ENCODE data around the gene BMP5. TPM values are rescaled to one million over a fixed set of nuclear protein-coding genes. Genes with fewer than 3 reads are reported as not detected.
A peak's percentile ranks its signal among the peaks of the same experiment; 100 is the strongest.

Gene BMP5
- total and polyA plus RNA-seq, 2 donors (not counting 1 experiment from before 2014, with no cell fraction given), result 1.5 TPM; not detected in 1

DNA sequence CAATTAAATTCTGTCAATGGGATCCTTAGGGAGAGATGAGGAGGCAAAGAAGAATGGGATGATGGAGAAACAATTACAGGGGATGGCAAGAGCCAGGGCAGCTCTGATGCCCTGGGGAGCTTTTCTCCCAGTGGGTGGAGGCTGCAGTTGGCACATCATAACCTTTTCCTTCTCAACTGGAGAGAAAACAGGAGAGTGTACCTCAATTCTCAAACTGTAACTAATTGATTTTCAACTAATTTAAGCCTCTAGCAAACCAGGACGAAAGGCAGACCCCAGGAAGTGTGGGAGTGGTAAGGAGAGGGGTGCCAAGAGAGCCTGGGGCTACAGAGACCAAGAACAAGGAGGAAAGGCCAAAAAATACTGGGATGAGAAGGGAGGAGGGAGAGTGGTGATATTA, 5.7 kb downstream of the BMP5 start:
- no peak overlapping the region for H2AFZ ChIP-seq (ENCODE audit: low read length)
- TF ChIP-seq EZH2 (IDR thresholded peaks at IDR 0.05; ENCODE audit: low read length, missing control alignments), result no peak
- TF ChIP-seq, protein P1, sequence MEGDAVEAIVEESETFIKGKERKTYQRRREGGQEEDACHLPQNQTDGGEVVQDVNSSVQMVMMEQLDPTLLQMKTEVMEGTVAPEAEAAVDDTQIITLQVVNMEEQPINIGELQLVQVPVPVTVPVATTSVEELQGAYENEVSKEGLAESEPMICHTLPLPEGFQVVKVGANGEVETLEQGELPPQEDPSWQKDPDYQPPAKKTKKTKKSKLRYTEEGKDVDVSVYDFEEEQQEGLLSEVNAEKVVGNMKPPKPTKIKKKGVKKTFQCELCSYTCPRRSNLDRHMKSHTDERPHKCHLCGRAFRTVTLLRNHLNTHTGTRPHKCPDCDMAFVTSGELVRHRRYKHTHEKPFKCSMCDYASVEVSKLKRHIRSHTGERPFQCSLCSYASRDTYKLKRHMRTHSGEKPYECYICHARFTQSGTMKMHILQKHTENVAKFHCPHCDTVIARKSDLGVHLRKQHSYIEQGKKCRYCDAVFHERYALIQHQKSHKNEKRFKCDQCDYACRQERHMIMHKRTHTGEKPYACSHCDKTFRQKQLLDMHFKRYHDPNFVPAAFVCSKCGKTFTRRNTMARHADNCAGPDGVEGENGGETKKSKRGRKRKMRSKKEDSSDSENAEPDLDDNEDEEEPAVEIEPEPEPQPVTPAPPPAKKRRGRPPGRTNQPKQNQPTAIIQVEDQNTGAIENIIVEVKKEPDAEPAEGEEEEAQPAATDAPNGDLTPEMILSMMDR (conservative IDR thresholded peaks at IDR 0.05 in 1 of 2, IDR thresholded peaks at IDR 0.05 in 1 of 2; ENCODE audit: low read depth in 1 of 2, low read length in 2 of 2), result no peak
- H3K4me1 ChIP-seq (ENCODE audit: control insufficient read depth, extremely low read depth, insufficient read depth, low read length), result no peaks in the 10 kb centered on the region
- no peak overlapping the region for H3K9ac ChIP-seq (ENCODE audit: insufficient read depth, low read length)
- no peaks in the 10 kb centered on the region for H3K79me2 ChIP-seq (ENCODE audit: control insufficient read depth, insufficient read depth, low read length)
- H4K20me1 ChIP-seq (ENCODE audit: control insufficient read depth, extremely low read depth, insufficient read depth, low read length), result no peaks in the 10 kb centered on the region
- H3K4me2 ChIP-seq (ENCODE audit: extremely low read depth, insufficient read depth, low read length), result no peak overlapping the region
- no peaks in the 10 kb centered on the region for H3K27me3 ChIP-seq (ENCODE audit: control insufficient read depth, insufficient read depth, low read length)
- DNase-seq (ENCODE audit: low read depth in 2 of 2), result no peak
- no peaks in the 10 kb centered on the region for H3K9me3 ChIP-seq (ENCODE audit: control insufficient read depth, insufficient read depth, low read depth, low read length)
- no peak overlapping the region for H3K4me3 ChIP-seq (replicated peaks in 1 of 4; ENCODE audit: control extremely low read depth in 1 of 4, insufficient read depth in 1 of 4, low read depth in 3 of 4, low read length in 4 of 4)
- H3K36me3 ChIP-seq (ENCODE audit: control insufficient read depth, insufficient read depth, low read length), result no peaks in the 10 kb centered on the region
- no peak overlapping the region for H3K27ac ChIP-seq (ENCODE audit: insufficient read depth, low read length)

DNA sequence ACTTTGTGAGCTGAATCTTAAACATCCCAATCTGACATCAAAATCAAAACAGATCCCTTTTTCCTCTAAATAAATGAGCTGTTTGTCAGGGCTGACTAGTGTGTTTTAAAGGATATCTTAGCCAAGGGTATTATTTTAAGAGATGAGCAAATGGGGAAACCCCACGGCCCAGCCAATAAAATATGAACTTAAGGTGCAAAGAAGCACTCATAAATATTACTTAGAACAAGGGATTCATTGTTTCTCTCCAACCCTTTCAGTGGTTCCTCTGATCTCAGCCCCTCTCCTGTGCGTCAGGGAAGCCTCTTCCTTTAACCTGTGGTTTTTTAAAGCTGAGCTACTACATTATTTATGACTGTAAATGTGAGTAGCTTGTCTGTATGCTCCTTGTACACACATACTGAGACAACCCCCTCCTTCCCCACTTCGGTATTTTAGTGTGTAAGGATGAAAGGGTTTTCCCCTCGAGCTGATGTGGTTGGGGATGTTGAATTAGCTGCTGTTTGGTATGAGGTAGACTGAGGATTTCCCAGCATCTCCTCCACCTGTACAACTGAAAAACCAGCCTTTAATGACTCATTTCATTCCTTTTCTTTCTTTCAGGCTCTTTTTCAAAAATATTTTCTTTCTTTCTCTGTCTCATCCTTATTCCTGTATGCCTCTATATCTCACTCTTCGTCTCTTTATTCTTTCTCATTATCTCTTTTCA, 6.5 kb downstream of the BMP5 start:
- peak overlapping the region in 1 of 4 experiments; percentile 10 for H3K4me3 ChIP-seq (replicated peaks in 1 of 4; ENCODE audit: control extremely low read depth in 1 of 4, insufficient read depth in 1 of 4, low read depth in 3 of 4, low read length in 4 of 4)
- no peaks in the 10 kb centered on the region for H3K9me3 ChIP-seq (ENCODE audit: control insufficient read depth, insufficient read depth, low read depth, low read length)
- no peaks in the 10 kb centered on the region for H3K79me2 ChIP-seq (ENCODE audit: control insufficient read depth, insufficient read depth, low read length)
- H3K27me3 ChIP-seq (ENCODE audit: control insufficient read depth, insufficient read depth, low read length), result no peaks in the 10 kb centered on the region
- H4K20me1 ChIP-seq (ENCODE audit: control insufficient read depth, extremely low read depth, insufficient read depth, low read length), result no peaks in the 10 kb centered on the region
- H3K4me1 ChIP-seq (ENCODE audit: control insufficient read depth, extremely low read depth, insufficient read depth, low read length), result no peaks in the 10 kb centered on the region
- H3K9ac ChIP-seq (ENCODE audit: insufficient read depth, low read length), result no peak overlapping the region
- H3K27ac ChIP-seq (ENCODE audit: insufficient read depth, low read length), result no peak overlapping the region
- H3K4me2 ChIP-seq (ENCODE audit: extremely low read depth, insufficient read depth, low read length), result no peak overlapping the region
- H2AFZ ChIP-seq (ENCODE audit: low read length), result peak overlapping the region; percentile 39
- H3K36me3 ChIP-seq (ENCODE audit: control insufficient read depth, insufficient read depth, low read length), result no peaks in the 10 kb centered on the region
- TF ChIP-seq, protein P1 (conservative IDR thresholded peaks at IDR 0.05 in 1 of 2, IDR thresholded peaks at IDR 0.05 in 1 of 2; ENCODE audit: low read depth in 1 of 2, low read length in 2 of 2), result no peak
- no peak for TF ChIP-seq EZH2 (IDR thresholded peaks at IDR 0.05; ENCODE audit: low read length, missing control alignments)
- peak in 1 of 2 donors; percentile 72 for DNase-seq (ENCODE audit: low read depth in 2 of 2)

DNA sequence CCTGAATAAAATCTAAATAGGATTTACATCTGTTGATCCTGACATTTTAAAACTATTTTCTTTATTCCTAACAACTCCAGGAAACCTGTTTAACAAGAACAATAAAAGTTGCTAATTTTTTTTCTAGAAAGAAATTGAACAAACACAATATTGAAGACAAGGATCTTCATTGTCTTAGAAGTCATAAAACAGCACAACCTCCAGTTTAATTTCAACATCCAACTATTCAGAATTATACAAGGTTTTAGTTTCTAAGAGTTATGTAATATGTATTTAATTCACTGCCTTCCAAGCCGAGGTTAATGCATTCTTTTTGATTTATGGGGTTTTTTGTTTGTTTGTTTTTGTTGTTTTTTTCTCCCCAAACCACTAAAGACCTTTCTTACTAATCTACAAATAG, 7.2 kb downstream of the BMP5 start:
- H3K9ac ChIP-seq (ENCODE audit: insufficient read depth, low read length), result no peak overlapping the region
- H3K9me3 ChIP-seq (ENCODE audit: control insufficient read depth, insufficient read depth, low read depth, low read length), result no peaks in the 10 kb centered on the region
- no peak for TF ChIP-seq EZH2 (IDR thresholded peaks at IDR 0.05; ENCODE audit: low read length, missing control alignments)
- TF ChIP-seq, protein P1 (conservative IDR thresholded peaks at IDR 0.05 in 1 of 2, IDR thresholded peaks at IDR 0.05 in 1 of 2; ENCODE audit: low read depth in 1 of 2, low read length in 2 of 2), result no peak
- no peak overlapping the region for H3K27ac ChIP-seq (ENCODE audit: insufficient read depth, low read length)
- H2AFZ ChIP-seq (ENCODE audit: low read length), result no peak overlapping the region
- H3K4me3 ChIP-seq (replicated peaks in 1 of 4; ENCODE audit: control extremely low read depth in 1 of 4, insufficient read depth in 1 of 4, low read depth in 3 of 4, low read length in 4 of 4), result no peak overlapping the region
- DNase-seq (ENCODE audit: low read depth in 2 of 2), result no peak
- no peaks in the 10 kb centered on the region for H3K27me3 ChIP-seq (ENCODE audit: control insufficient read depth, insufficient read depth, low read length)
- no peaks in the 10 kb centered on the region for H3K36me3 ChIP-seq (ENCODE audit: control insufficient read depth, insufficient read depth, low read length)
- no peaks in the 10 kb centered on the region for H3K4me1 ChIP-seq (ENCODE audit: control insufficient read depth, extremely low read depth, insufficient read depth, low read length)
- H3K4me2 ChIP-seq (ENCODE audit: extremely low read depth, insufficient read depth, low read length), result no peak overlapping the region
- H4K20me1 ChIP-seq (ENCODE audit: control insufficient read depth, extremely low read depth, insufficient read depth, low read length), result no peaks in the 10 kb centered on the region
- no peaks in the 10 kb centered on the region for H3K79me2 ChIP-seq (ENCODE audit: control insufficient read depth, insufficient read depth, low read length)
